HG03354 (cell line): ENCODE results near the gene RABL6.

ENCODE experiments used
- ATAC-seq: cut with Tn5 transposase; IDR thresholded peaks from one replicate; pipeline ENCODE4 v1.9.1; 2021; ENCODE audit warnings: mild to moderate bottlenecking; ENCODE audit not compliant: unreplicated experiment, poor library complexity, severe bottlenecking

RABL6 gene

DNA sequence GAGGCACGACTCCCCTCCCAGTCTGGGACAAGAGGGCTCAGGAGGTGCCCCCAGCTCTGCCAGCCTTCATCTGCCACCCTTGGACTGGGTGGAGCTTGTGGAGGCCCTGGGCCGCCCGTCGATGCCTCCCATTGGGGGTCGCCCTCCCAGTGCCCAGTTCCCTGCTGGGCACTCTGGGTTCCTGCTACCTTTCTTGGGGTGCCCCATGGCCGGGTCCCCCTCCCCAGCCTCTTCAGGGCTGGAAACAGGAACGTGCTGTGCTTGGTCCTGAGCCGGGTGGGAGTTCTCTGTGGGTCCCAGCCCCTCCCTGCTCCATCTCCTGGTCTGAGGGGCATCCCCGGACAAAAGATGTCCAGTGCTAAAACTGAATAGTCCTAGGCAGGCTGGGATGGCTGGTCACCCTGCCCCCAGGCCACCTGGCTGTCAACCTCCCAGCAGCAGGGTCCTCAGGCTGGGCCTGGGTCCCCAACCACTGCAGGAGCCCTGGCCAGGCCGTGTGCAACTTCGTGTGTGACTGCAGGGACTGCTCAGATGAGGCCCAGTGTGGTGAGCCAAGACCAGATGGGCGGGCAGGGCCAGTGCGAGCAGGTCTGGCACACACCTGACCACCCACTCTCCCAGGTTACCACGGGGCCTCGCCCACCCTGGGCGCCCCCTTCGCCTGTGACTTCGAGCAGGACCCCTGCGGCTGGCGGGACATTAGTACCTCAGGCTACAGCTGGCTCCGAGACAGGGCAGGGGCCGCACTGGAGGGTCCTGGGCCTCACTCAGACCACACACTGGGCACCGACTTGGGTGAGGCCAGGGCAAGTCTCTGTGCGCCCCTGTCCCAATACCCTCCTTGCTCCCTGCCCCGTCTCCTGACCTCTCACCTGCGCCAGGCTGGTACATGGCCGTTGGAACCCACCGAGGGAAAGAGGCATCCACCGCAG is 45.2 kb downstream of the RABL6 start:
- no peak for ATAC-seq

DNA sequence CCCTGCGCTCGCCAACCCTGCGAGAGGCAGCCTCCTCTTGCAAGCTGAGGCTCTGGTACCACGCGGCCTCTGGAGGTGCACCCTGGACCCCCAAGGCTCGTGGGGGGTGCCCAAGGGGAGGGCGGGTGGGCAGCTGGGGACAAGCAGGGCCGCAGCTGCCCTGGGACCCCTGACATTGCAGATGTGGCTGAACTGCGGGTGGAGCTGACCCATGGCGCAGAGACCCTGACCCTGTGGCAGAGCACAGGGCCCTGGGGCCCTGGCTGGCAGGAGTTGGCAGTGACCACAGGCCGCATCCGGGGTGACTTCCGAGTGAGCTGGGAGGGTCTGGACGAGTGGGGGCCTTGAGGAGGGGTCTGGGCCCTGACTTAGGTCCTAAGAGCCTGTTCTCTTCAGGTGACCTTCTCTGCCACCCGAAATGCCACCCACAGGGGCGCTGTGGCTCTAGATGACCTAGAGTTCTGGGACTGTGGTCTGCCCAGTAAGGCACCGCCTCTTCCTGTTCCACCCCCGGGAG is 45.9 kb downstream of the RABL6 start:
- no peak for ATAC-seq

GRCh38 chr9:136854113-136854841 is 46.5 kb downstream of the RABL6 start:
- ATAC-seq = no peak

- ATAC-seq = no peak
Measured at GRCh38 chr9:136854842-136855460, 47.2 kb downstream of the RABL6 start.

- no peak for ATAC-seq
Measured at GRCh38 chr9:136855461-136856078, 47.8 kb downstream of the RABL6 start.

DNA sequence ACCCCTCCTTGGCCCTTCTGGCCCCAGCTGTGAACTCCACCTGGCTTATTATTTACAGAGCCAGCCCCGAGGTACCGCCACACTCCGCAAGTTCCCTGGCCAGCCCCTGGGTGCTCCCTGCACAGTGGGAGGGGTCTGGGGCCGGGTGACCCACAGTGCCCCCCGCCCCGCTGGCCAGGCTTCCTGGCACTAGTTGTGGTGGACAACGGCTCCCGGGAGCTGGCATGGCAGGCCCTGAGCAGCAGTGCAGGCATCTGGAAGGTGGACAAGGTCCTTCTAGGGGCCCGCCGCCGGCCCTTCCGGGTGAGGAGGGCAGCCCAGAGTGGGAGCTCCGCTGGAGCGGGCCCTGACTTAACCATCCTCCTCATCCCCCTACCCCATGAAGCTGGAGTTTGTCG is 48.3 kb downstream of the RABL6 start:
- ATAC-seq = no peak

DNA sequence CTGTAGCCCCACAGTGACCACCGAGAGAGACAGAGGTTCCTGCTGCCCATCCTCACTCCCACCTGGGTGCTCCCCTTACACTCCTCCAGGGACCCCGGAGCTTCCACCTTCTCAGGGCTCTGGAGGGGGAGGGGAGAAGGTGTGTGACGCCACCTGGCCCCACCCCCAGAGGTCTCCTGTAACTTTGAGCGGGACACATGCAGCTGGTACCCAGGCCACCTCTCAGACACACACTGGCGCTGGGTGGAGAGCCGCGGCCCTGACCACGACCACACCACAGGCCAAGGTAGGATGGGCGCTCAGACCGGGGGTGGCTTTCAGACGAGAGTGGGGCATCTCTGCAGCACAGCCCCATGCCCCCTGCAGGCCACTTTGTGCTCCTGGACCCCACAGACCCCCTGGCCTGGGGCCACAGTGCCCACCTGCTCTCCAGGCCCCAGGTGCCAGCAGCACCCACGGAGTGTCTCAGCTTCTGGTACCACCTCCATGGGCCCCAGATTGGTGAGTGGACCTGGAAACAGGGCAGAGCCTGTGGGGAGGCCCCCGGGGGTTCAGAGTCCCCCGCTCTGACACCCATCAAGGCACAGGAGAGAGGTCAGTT is 48.9 kb downstream of the RABL6 start:
- ATAC-seq = no peak

DNA sequence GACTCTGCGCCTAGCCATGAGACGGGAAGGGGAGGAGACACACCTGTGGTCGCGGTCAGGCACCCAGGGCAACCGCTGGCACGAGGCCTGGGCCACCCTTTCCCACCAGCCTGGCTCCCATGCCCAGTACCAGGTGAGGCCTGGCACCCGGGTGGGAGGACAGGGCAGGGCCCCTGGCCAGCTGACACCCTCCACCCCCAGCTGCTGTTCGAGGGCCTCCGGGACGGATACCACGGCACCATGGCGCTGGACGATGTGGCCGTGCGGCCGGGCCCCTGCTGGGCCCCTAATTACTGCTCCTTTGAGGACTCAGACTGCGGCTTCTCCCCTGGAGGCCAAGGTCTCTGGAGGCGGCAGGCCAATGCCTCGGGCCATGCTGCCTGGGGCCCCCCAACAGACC is 49.4 kb downstream of the RABL6 start:
- ATAC-seq = no peak

DNA sequence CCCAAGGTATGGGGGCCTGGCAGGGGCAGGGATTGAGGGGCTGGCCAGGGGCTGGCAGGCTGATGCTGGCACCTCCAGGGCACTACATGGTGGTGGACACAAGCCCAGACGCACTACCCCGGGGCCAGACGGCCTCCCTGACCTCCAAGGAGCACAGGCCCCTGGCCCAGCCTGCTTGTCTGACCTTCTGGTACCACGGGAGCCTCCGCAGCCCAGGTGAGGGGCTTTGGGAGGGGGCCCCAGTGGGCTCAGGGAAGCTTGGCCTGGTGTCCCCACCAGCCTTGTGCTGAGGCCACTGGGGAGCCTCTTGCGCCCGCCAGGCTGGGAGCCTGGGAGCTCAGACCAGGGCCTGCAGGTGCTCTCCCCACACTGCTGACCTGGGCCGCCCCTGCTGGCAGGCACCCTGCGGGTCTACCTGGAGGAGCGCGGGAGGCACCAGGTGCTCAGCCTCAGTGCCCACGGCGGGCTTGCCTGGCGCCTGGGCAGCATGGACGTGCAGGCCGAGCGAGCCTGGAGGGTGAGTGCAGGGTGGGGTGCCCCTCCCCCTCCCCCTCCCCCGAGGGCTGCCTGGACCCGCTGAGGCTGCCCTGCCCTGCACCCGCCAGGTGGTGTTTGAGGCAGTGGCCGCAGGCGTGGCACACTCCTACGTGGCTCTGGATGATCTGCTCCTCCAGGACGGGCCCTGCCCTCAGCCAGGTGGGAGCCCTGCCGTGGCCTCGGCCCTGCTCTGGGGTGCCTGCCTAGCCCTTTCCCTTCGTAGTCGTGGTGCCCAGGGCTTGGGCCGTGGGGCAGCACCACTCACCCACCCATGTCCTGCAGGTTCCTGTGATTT is 50.0 kb downstream of the RABL6 start:
- ATAC-seq = no peak

DNA sequence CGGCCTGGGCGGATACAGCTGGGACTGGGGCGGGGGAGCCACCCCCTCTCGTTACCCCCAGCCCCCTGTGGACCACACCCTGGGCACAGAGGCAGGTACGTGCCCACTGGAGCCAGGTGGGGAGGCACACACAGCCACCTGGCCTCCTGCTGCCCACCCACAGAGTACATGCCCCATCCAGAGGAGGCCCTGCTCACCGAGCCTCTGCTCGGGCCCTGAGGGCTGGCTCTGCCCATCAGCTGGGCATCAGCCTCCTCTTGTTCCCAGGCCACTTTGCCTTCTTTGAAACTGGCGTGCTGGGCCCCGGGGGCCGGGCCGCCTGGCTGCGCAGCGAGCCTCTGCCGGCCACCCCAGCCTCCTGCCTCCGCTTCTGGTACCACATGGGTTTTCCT is 50.7 kb downstream of the RABL6 start:
- ATAC-seq = no peak

- ATAC-seq = no peak
Measured at GRCh38 chr9:136858844-136859757, 51.4 kb downstream of the RABL6 start.

DNA sequence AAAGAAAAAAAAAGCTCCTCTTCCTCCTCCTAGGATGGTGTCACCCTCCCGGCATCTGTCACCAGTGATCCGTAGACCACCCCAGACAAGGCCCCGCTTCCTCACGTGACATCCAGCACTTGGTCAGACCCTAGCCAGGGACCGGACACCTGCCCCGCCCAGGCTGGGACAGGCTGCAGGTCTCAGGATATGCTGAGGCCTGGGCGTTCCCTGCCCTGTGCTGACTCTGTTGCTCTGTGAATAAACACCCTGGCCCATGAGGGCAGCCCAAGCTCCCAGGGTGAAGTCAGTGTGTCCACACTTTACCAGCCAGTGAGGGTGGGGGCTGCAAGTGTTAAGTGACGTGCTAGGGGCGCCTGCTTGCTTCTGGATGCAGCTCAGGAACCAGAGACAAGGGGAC is 52.8 kb downstream of the RABL6 start:
- no peak for ATAC-seq

GRCh38 chr9:136860933-136861873 is 53.5 kb downstream of the RABL6 start:
- ATAC-seq = no peak

DNA sequence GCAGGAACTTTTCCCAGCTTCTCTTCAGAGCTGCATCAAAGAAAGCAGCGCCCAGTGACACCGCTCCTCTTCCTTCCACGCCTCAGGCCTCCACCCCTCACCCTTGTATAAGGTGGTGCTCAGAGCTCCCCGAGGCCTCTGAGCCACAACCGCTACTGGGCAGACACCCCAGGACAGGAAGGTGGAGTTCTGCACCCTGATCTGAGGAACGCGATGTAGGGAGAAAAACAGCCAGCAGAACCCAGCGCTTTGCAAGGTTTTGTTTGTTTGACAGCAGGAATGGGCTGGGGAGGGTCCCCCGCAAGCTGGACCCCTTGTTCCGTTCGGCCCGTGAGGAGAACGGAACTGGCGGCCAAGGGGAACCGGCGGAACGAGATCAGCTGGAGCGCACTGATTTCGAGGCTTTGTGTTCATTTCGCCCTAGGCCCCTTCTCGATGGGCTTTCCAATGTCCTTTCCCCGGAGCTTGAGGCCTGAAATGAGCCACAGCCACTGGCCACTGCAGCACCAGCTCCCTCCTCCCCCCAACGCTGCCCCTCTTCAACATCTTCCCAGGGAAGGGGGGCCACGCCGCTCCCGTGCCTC is 54.2 kb downstream of the RABL6 start:
- ATAC-seq = no peak

- ATAC-seq = no peak
Measured at GRCh38 chr9:136862849-136863622, 55.3 kb downstream of the RABL6 start.
